ENCODE results near the gene GBGT1. TPM values are rescaled to one million over a fixed set of nuclear protein-coding genes. Genes with fewer than 3 reads are reported as not detected.

Gene GBGT1
- total and polyA plus RNA-seq, 9 donors = 3.9 to 43.3 (median 20.8) TPM

DNA sequence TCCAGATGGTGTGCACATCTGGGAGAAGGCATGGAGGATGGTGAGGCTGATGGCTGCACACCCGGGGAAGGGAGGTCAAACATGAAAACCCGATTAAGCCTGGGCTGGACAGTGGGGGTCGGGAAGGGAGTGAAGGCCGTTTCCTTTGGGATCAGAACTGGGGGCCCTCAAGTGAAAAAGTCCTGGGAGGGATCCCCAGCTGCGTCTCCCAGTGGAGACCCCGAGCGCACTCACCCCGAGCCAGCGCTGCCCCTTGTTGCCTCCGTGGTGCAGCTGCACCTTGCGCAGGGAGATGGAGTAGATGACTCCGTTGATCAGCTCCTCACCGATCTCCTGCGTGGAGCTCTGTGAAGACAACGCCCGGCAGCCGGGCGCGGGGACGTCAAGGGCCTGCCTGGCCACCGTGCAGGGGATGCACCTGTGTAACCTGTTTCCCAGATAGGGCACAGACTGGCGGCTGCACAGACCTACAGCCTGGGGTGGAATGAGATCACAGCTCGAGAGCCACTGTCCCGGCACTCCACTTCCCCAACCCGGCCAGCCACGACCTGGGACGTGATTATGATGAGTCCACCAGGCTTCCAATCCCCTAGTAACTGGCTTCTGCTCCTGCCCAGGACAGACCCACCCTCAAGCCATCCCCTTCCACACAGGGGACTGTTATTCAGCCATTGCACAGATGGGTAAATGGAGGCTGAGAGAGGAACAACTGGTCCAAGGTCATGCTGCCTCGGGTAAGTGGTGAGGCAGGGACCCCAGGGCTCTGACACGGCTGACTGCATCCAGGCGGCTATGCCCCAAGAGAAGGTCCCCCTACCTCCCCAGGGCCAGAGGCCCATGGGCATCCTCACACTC lies 51.7 kb downstream of the GBGT1 start:
- Histone ChIP-seq H3K36me3 (no peaks in the 10 kb centered on the region), H3K27ac (no peak overlapping the region), H3K9me3 (no peaks in the 10 kb centered on the region), H3K4me1 (ENCODE audit: insufficient read depth) (peaks cover 16% of the 10 kb centered on the region), H3K4me3 (no peak overlapping the region), H3K27me3 (no peaks in the 10 kb centered on the region)
- intact Hi-C loops (cut with DNase I) = no loop called here
- TF ChIP-seq EP300 (IDR thresholded peaks at IDR 0.05) = no peak
- TF ChIP-seq POLR2A (IDR thresholded peaks at IDR 0.05) = no peak
- TF ChIP-seq, protein P1, sequence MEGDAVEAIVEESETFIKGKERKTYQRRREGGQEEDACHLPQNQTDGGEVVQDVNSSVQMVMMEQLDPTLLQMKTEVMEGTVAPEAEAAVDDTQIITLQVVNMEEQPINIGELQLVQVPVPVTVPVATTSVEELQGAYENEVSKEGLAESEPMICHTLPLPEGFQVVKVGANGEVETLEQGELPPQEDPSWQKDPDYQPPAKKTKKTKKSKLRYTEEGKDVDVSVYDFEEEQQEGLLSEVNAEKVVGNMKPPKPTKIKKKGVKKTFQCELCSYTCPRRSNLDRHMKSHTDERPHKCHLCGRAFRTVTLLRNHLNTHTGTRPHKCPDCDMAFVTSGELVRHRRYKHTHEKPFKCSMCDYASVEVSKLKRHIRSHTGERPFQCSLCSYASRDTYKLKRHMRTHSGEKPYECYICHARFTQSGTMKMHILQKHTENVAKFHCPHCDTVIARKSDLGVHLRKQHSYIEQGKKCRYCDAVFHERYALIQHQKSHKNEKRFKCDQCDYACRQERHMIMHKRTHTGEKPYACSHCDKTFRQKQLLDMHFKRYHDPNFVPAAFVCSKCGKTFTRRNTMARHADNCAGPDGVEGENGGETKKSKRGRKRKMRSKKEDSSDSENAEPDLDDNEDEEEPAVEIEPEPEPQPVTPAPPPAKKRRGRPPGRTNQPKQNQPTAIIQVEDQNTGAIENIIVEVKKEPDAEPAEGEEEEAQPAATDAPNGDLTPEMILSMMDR (IDR thresholded peaks at IDR 0.05) = no peak
- 85 to 89% (median 89%) methylated on average over 29 to 30 of the region's 30 CpGs for WGBS, 3 donors
- peak in 2 of 5 donors; percentile 18 to 28 for DNase-seq

DNA sequence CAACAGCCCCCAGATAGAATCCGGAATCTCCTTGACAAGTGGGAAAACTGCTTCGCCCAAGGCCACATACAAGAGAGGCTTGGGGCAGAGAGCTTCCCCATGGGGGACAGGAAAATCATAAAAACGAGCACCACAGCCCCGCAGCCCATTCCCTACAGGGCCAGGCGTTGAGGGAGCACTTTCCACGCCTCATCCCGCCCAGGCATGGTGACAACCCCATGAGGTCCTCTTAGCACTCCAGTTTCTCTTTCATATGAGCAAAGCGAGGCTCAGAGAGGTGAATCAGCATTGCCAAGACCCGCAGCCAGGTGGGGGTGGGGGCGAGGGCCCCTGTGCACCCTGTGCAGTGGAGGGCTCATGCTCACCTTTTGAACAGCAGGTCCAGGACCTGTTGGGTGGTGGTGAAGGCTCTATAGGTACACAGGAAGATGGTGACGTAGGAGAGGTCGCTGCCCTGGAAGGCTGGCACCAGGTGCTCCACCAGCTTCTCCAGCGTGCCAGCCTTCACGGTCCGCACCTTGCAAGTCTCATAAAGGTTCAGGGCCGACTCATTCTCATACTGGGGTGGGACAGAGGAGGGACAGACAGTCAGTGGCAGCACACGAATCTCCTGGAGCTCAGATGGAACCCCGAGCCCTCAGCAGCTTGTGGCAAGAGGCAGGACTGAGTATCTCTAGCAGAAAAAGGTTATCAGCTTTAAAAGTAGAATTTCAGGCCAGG lies 53.6 kb downstream of the GBGT1 start:
- intact Hi-C loops (cut with DNase I) = no loop called here
- H3K27me3 ChIP-seq = no peaks in the 10 kb centered on the region
- no peak overlapping the region for H3K4me3 ChIP-seq
- no peaks in the 10 kb centered on the region for H3K9me3 ChIP-seq
- H3K4me1 ChIP-seq (ENCODE audit: insufficient read depth) = peaks cover 15% of the 10 kb centered on the region
- 90 to 93% (median 92%) methylated on average over 18 of the region's 18 CpGs for WGBS, 3 donors
- H3K36me3 ChIP-seq = no peaks in the 10 kb centered on the region
- DNase-seq = peak in 3 of 5 donors; percentile 12 to 23 (median 13)
- no peak for TF ChIP-seq EP300 (IDR thresholded peaks at IDR 0.05)
- no peak overlapping the region for H3K27ac ChIP-seq

DNA sequence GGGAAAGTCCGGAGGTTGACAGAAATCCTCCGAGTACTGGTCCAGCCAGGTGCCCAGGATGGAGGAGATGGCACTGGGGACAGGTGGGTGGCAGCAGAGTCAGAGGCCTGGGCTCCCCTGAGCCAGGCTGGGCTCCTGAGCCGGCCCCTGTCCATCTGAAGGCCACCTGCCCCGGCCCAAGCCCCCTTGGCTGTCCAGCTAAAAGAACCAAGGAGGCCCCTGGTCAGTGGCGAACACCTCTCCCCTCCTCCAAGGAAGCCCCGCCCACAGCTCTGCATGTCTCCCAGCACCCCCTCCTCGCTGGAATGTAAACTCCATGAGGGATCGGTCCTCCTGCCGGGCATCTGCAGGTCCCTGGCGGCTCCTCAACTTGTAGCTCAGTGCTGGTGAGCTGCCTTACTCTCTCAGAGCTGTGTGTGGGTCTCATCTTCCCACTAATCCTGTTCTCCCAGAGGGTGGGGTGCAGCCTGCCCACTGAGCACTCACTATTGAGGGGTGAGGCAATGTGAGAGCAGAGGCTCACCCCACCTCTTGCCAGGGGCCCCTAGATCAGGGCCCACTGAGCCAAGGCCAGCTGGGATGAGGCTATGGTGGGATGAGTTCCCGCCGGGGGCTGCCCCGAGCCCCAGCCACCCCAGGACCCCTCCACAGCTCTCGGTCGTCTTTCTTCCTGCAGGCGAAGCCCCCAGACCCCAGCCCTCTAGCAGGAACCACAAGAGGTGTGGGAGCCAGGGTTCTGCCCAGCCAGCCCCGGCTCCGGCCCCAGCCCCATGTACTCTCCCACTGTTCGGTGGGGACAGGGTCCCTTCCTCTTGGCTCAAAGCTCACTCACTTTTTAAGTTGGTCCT lies 54.7 kb downstream of the GBGT1 start:
- peak in 3 of 5 donors; percentile 16 to 26 (median 17) for DNase-seq
- Histone ChIP-seq H3K4me1 (ENCODE audit: insufficient read depth) (peaks cover 11% of the 10 kb centered on the region), H3K36me3 (no peaks in the 10 kb centered on the region), H3K4me3 (no peak overlapping the region), H3K27ac (no peak overlapping the region), H3K9me3 (no peaks in the 10 kb centered on the region), H3K27me3 (no peaks in the 10 kb centered on the region)
- no peak for TF ChIP-seq POLR2A (IDR thresholded peaks at IDR 0.05)
- TF ChIP-seq, protein P1 (IDR thresholded peaks at IDR 0.05) = no peak
- no peak for TF ChIP-seq EP300 (IDR thresholded peaks at IDR 0.05)
- intact Hi-C loops (cut with DNase I) = no loop called here
- 88 to 92% (median 88%) methylated on average over 16 to 19 of the region's 19 CpGs for WGBS, 3 donors

DNA sequence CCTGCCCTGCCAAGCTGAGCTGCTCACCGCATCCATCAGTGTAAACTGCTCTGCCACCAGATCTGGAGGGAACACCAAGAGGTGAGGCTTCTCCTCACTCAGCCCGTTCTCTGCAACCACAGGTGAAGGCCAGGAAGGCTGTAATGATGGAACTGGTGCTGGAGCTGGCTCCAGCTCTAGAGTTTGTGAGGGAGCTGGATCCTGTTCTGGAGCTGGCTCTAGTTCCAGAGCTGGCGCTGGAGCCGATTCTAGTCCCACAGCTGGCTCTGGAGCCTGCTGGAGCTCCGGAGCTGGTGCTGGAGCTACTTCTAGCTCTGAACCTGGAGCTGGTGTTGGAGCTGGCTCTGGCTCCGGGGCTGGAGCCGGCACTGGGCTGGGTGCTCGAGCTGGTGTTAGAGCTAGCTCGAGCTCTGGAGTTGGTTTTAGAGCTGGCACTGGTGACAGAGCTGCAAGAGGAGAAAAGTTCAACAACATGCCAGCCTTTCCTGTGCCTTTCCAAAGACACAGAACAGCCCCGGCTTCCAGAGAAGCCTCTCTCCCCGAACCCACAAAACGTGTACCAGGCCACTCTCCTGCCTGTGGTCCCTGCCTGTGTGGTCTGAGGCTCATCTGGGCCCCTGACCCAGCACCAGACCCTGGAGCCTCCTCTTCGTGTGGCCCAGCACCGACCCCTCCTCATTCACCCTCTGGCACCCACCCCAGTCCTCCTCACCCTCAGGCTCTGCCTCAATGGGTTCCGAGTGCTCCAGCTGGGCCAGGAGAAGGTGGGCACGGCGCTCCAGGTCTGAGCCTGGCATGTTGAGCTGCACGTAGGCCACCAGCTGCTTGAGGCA lies 55.5 kb downstream of the GBGT1 start:
- DNase-seq = peak in 3 of 5 donors; percentile 10 to 30 (median 16)
- no peak overlapping the region for H3K27ac ChIP-seq
- intact Hi-C loops (cut with DNase I) = no loop called here
- H3K27me3 ChIP-seq = no peaks in the 10 kb centered on the region
- 89 to 93% (median 93%) methylated on average over 18 of the region's 18 CpGs for WGBS, 3 donors
- no peaks in the 10 kb centered on the region for H3K36me3 ChIP-seq
- H3K9me3 ChIP-seq = no peaks in the 10 kb centered on the region
- peaks cover 5% of the 10 kb centered on the region for H3K4me1 ChIP-seq (ENCODE audit: insufficient read depth)
- H3K4me3 ChIP-seq = no peak overlapping the region
- TF ChIP-seq, protein P1 (IDR thresholded peaks at IDR 0.05) = no peak
- TF ChIP-seq POLR2A (IDR thresholded peaks at IDR 0.05) (no peak), EP300 (IDR thresholded peaks at IDR 0.05) (no peak)
